Ovary (tissue), 1 donor: ENCODE data around the gene OR2AT4.

ENCODE experiments used
- EP300 ChIP-seq: sonication (generic); formaldehyde crosslinking; IDR thresholded peaks from one replicate; pipeline ENCODE4 v1.6.1; 2017; ENCODE audit warnings: antibody characterized with exemption
- POLR2A ChIP-seq: fragments of 450-650 bp; IDR thresholded peaks from one replicate; pipeline ENCODE4 v1.6.1; 2017; ENCODE audit warnings: antibody characterized with exemption, mild to moderate bottlenecking, moderate library complexity

DNA sequence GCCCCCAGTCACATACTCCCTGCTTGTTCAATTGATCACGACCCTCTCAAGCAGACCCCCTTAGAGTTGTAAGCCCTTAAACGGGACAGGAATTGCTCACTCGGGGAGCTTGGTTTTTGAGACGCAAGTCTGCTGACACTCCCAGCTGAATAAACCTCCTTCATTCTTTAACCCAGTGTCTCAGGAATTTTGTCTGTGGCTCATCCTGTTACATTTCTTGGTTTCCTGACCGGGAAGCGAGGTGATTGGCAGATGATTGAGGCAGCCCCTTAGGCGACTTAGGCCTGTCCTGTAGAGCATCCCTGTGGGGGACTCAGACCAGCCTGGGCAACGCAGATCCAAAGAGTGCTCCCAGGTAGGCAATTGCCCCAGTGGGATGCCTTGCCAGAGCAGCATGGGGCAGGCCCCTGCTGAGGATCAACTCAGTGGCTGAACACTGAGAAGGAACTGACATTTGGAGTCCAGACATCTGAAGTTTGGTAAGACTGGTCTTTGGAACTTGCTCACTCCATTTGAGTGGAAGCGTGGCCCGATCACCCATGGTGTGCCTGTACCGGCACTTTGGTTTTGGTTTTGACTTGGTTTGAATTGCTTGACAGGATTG lies 56.4 kb downstream of the OR2AT4 start:
- TF ChIP-seq POLR2A (no peak), EP300 (no peak)
